Myocyte (in vitro differentiated cells): ENCODE measurements around the gene MTCH1. TPM values are rescaled to one million over a fixed set of nuclear protein-coding genes. Genes with fewer than 3 reads are reported as not detected.

Source experiments
- DNase-seq: peaks from one replicate; pipeline ENCODE4 v3.0.0-alpha.2; 2012; ENCODE audit warnings: low read depth
- polyA plus RNA-seq: library from polyadenylated mRNA; unstranded; fragments of >200 nt; gene quantifications from one replicate; pipeline ENCODE4 v1.2.1, GENCODE V29; 2012; ENCODE audit warnings: missing spikeins
- total RNA-seq: library from RNA; depleted of rRNA; stranded (reverse); fragments of >200 nt; gene quantifications from 2 replicates; pipeline ENCODE4 v1.2.3, GENCODE V29; 2014

The MTCH1 gene, protein sequence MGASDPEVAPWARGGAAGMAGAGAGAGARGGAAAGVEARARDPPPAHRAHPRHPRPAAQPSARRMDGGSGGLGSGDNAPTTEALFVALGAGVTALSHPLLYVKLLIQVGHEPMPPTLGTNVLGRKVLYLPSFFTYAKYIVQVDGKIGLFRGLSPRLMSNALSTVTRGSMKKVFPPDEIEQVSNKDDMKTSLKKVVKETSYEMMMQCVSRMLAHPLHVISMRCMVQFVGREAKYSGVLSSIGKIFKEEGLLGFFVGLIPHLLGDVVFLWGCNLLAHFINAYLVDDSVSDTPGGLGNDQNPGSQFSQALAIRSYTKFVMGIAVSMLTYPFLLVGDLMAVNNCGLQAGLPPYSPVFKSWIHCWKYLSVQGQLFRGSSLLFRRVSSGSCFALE
- total RNA-seq: 138 and 183 TPM in 2 replicates
- polyA plus RNA-seq: 171 TPM

GRCh38 chr6:36985808-36986703 lies at the start of gene MTCH1:
Gene MTCH1 (minus strand): TSS chr6:36986196. CDS start chr6:36986173, 23 bp downstream.
- DNase-seq: peak; percentile 90

- no peak for DNase-seq
Observed at GRCh38 chr6:37033819-37034795, 48.1 kb upstream of the MTCH1 start.

DNA sequence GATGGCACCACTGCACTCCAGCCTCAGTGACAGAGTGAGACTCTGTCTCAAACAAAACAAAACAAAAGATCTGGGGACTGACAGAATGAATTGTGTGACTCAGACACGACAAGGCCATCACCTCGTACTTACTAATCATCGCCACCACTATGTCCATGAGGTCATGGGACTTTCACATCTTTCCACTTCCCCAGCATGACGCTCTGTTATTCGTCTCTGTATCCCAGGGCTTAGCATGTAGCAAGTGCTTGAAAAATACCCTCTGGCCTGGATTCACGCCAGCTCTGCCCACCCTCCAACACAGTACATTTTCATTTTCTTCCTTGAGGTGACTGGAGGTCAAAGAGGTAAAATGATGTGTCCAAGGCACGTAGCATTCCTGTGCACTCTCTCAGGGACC lies 47.3 kb upstream of the MTCH1 start:
- DNase-seq: no peak

DNA sequence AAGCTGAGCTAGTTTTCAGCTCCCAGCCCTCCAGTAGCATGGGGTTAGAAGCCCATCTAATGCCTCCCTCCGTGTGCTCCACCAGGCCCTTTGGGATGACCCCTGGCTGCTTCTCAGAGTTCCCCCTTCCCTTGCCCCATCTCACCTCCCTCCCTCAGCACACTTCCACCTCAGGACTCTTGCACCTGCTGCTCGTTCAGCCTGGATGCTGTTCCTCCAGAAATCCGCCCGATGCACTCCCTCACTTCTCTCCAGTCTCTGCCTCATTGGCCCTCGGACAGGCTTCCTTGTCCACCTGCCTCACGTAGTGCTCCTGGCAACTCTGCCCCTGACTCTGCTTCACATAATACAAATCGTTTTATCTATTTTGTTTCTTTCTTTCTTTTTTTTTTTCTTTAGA lies 46.2 kb upstream of the MTCH1 start:
- no peak for DNase-seq

GRCh38 chr6:37030599-37030998 lies 44.6 kb upstream of the MTCH1 start:
- no peak for DNase-seq

DNA sequence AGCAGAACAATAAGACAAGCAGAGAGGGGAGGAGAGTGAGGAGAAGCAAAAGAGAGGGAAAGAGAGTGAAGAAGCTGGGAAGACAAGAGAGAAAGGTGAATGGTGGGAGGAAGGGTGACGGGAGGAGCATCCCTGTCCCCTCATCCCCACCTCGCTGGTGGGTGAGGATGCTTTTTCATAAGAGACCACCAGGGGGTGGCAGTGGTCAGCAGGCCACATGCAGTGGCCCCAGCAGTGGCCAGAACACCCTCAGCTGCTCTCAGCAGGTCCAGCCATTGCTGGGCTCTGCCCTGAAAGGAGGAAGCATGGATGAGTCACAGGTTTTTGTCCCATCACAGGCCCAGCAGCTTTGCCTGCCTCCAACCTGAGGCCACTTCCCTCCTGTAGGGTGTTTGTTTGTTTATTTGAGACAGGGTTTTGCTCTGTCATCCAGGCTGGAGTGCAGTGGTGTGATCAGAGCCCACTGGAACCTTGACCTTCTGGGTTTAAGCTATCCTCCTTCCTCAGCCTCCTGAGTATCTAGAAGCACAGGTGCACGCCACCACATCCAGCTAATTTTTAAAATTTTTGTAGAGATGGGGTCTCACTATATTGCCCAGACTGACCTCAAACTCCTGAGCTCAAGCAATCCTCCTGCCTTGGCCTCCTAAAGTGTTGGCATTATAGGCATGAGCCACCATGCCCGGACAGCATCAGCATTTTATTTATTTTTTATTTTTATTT lies 43.4 kb upstream of the MTCH1 start:
- peak; percentile 75 for DNase-seq

- no peak for DNase-seq
Observed at GRCh38 chr6:37027811-37028469, 41.9 kb upstream of the MTCH1 start.

GRCh38 chr6:37027036-37027720 lies 41.2 kb upstream of the MTCH1 start:
- DNase-seq: peak; percentile 27

- no peak for DNase-seq
Observed at GRCh38 chr6:37025621-37026466, 39.8 kb upstream of the MTCH1 start.

GRCh38 chr6:37024656-37025337 lies 38.8 kb upstream of the MTCH1 start:
- peak; percentile 76 for DNase-seq

DNA sequence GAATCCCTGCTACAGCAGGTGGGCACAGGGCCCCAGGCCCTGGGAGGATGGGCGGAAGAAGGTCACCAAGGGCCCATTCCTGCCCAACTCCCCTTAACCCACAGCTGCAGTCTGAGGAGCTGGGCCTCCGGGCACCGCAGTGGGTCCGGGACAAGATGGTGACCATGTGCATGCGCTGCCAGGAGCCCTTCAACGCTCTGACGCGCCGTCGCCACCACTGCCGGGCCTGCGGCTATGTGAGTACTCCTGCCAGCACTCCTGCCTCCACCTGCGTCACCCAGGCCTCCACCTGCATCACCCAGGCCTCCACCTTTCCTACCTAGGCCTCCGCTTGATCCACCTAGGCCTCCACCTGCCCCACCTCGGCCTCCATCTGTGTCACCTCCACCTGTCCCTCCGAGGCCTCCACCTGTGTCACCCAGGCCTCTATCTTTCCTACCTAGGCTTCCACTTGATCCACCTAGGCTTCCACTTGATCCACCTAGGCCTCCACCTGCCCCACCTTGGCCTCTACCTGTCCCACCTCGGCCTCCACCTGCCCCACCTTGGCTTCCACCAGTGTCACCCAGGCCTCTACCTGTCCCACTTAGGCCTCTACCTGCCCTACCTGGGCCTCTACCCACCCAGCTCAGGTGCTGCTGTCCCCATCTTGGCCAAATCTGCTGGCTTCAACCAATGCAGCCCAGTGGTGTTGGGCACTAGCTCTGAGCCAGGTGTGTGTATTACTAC lies 36.3 kb upstream of the MTCH1 start:
- DNase-seq: no peak

DNA sequence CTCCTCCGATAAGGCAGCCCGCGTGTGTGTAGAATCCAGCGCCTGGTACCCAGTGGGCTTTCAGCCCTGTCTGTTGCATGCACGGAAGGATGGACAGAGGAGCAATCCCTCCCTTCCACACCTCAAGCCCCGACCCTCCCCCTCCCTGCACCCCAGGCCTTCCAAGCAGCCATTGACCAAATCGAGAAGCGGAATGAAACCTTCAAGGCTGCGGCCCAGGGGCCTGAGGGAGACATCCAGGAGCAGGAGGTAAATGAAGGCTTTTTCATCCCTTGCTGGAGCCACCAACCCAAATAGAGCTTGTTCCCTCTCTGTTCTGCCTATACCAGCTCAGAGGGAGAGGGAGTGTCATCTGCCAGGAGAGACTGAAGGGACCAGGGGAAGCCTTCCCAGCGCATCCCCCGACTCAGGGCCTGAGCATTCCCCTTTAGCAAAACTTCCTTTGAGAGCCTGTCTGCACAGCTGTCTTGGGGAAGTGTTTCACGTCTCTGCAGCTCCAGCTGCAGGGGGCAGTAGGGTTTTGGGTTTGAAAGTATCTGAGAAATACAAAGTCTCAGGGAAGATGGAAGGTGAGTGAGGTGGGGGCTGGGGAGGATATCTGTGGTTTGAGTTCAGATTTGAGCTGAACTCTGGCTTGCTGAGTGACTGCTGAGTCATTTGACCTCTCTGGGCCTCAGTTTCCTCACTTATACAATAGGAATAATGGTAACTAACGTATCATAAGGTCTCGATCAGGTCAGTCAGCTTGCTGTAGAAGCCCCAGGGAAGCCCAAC lies 35.5 kb upstream of the MTCH1 start:
- peak; percentile 40 for DNase-seq

DNA sequence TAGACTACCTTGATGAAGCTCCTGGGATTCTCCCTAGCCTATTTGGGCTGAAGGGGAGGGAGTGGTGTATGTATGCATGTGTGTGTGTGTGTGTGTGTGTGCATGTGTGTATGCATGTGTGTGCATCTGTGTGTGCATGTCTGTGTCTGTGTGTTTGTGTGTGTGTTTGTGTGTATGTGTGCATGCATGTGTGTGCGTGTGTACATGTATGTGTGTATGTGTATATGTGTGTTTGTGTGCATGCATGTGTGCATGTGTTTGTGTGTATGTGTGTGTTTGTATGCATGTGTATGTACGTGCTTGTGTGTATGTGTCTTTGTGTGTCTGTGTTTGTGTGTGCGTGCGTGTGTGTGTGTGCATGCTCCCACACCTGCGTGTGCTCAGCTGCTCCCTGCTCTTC lies 34.8 kb upstream of the MTCH1 start:
- DNase-seq: no peak

- DNase-seq: no peak
Observed at GRCh38 chr6:37020381-37020780, 34.4 kb upstream of the MTCH1 start.

DNA sequence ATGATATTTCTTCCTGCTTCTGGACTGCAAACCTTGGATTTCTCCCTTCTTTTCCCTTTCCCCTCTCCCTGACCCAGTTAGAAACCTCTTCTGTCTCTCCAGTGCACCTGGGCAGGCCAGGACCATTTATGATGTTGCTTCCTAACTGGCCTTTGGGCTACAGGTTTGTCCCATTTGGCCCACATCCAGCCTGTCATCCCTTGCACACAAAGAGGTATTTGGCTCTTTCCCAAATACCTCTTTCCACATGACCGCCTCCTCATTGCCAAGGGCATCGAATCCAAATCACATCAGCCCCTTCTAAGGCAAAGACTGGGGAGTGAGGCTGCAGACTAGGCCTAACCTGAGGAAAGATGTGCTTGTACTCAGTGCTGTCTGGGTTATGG lies 33.1 kb upstream of the MTCH1 start:
- no peak for DNase-seq
